Sigmoid colon (tissue), 7 donors: ENCODE data around the gene HAPLN1. TPM values are rescaled to one million over a fixed set of nuclear protein-coding genes. Genes with fewer than 3 reads are reported as not detected.

Experiments used
- DNase-seq: peaks from one replicate; pipeline ENCODE4 v3.0.0-alpha.2; 2019
- H3K27ac ChIP-seq, 4 donors: fragments of 200-600 bp; sonication (generic); one replicate each; pipeline ENCODE4 v1.5.1; 2016 to 2019; ENCODE audit warnings: mild to moderate bottlenecking in 1 of 4
- H3K27me3 ChIP-seq, 3 donors: fragments of 200-600 bp; sonication (generic); one replicate each; pipeline ENCODE4 v1.5.1; 2019; ENCODE audit warnings: mild to moderate bottlenecking in 1 of 3
- H3K36me3 ChIP-seq, 4 donors: fragments of 200-600 bp; sonication (generic); one replicate each; pipeline ENCODE4 v1.5.1; 2016 to 2019
- H3K4me1 ChIP-seq, 4 donors: fragments of 200-600 bp; sonication (generic); one replicate each; pipeline ENCODE4 v1.5.1; 2017 to 2019
- H3K4me3 ChIP-seq, 4 donors: fragments of 200-600 bp; sonication (generic); one replicate each; pipeline ENCODE4 v1.5.1; 2017 to 2019; ENCODE audit warnings: mild to moderate bottlenecking in 2 of 4, moderate library complexity in 1 of 4
- H3K9me3 ChIP-seq, 4 donors: fragments of 200-600 bp in 3 of 4; sonication (generic) in 3 of 4; one replicate each; pipeline versions ENCODE4 v1.5.1 to v1.6.1; 2013 to 2019
- CTCF ChIP-seq, 4 experiments: fragments of 450-650 bp in 3 of 4; fragments of 200-600 bp in 1 of 4; IDR thresholded peaks; one replicate each; pipeline ENCODE4 v1.5.1; 2016 to 2019; ENCODE audit warnings: antibody characterized with exemption in 4 of 4, mild to moderate bottlenecking in 3 of 4, moderate library complexity in 2 of 4
- EP300 ChIP-seq, 4 donors: sonication (generic); formaldehyde crosslinking; IDR thresholded peaks; one replicate each; pipeline ENCODE4 v1.6.1; 2017; ENCODE audit warnings: antibody characterized with exemption in 4 of 4
- POLR2A ChIP-seq, 2 donors: fragments of 450-650 bp; IDR thresholded peaks; one replicate each; pipeline ENCODE4 v1.6.1; 2016; ENCODE audit warnings: antibody characterized with exemption in 2 of 2, mild to moderate bottlenecking in 2 of 2, moderate library complexity in 2 of 2
- POLR2AphosphoS5 ChIP-seq, 4 donors: sonication (generic); formaldehyde crosslinking; IDR thresholded peaks; one replicate each; pipeline ENCODE4 v1.6.1; 2017; ENCODE audit warnings: antibody characterized with exemption in 4 of 4
- WGBS, 2 donors: extraction: QIAGEN DNeasy Blood & Tissue Kit; methylation state at CpG; one replicate each; pipeline ENCODE4 v1.1.7; 2013; 5-methylcytosine and 5-hydroxymethylcytosine counted together
- intact Hi-C: fragments of 100-400 bp; cut with DNase I; formaldehyde crosslinking; loops from one replicate; pipeline ENCODE4 v1.15.1; 2023
- polyA plus RNA-seq, 3 donors: library from polyadenylated mRNA; stranded (reverse); fragments of 200-250 nt; gene quantifications; one replicate each; pipeline ENCODE4 v1.2.3, GENCODE V29; 2013
- total RNA-seq, 4 donors: library from RNA; depleted of rRNA; stranded (reverse); fragments of >200 nt; gene quantifications; one replicate each; pipeline ENCODE4 v1.1.0, GENCODE V29; 2016
- donor health status: healthy with polysubstance abuse.
- donor health status: Bipolar disorder and iron deficiency.
- donor health status: healthy.

HAPLN1 gene
- total and polyA plus RNA-seq, 7 donors = under 0.01 to 1.8 (median 0.97) TPM; not detected in 3

DNA sequence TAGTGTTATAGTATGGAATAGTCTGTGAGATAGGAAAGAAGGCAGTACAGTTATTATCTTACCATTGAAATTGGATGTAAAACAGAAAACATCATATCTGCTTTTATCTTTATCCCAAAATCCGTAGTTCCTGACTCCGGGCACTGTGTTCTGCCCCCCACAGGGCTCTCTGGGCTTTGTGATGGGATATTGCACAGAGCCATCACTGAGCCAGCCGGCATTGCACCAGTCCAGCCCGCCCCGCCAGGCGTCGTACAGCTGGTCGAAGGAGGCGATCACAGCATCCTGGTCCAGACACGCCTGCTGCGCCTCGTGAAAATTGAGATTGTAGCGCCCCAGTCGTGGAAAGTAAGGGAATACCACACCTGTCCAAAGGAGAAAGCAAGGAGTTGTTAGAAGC lies 76.4 kb downstream of the HAPLN1 start:
- H3K27me3 ChIP-seq = no peaks in the 10 kb centered on the region
- H3K36me3 ChIP-seq = no peaks in the 10 kb centered on the region
- H3K9me3 ChIP-seq = no peaks in the 10 kb centered on the region
- 91 to 93% methylated on average over 14 of the region's 14 CpGs for WGBS, 2 donors
- TF ChIP-seq CTCF (IDR thresholded peaks at IDR 0.05) (no peak), POLR2AphosphoS5 (IDR thresholded peaks at IDR 0.05) (no peak), POLR2A (IDR thresholded peaks at IDR 0.05) (no peak), EP300 (IDR thresholded peaks at IDR 0.05) (no peak)
- intact Hi-C loops = no loop called here
- no peak overlapping the region for H3K27ac ChIP-seq
- no peak for DNase-seq
- no peak overlapping the region for H3K4me3 ChIP-seq
- H3K4me1 ChIP-seq = no peaks in the 10 kb centered on the region

DNA sequence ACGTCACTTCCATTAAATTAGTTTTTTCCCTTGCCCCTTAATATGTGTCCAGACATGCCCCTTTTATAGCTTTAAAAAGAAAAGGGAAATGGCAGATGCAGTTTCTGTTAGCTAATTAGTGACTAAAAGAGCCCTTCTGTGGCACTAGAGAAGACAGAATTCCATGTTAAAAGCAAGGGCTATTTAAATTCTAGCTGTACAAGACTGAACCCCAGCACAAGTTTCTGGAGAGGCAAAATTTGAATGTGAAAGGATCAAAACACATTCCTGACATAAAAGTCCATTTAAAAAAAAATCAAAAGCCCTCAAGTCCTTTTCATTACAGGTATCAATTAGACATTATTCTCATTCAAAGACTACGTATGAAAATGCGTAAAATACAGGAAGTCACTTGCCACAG lies 78.7 kb downstream of the HAPLN1 start:
- 91 to 92% methylated on average over 3 of the region's 3 CpGs for WGBS, 2 donors
- Histone ChIP-seq H3K27me3 (no peaks in the 10 kb centered on the region), H3K36me3 (no peaks in the 10 kb centered on the region), H3K9me3 (no peaks in the 10 kb centered on the region), H3K4me1 (no peaks in the 10 kb centered on the region), H3K4me3 (no peak overlapping the region), H3K27ac (no peak overlapping the region)
- intact Hi-C loops = no loop called here
- no peak for TF ChIP-seq POLR2AphosphoS5 (IDR thresholded peaks at IDR 0.05)
- no peak for TF ChIP-seq POLR2A (IDR thresholded peaks at IDR 0.05)
- TF ChIP-seq CTCF (IDR thresholded peaks at IDR 0.05) = no peak
- TF ChIP-seq EP300 (IDR thresholded peaks at IDR 0.05) = no peak
- DNase-seq = no peak

DNA sequence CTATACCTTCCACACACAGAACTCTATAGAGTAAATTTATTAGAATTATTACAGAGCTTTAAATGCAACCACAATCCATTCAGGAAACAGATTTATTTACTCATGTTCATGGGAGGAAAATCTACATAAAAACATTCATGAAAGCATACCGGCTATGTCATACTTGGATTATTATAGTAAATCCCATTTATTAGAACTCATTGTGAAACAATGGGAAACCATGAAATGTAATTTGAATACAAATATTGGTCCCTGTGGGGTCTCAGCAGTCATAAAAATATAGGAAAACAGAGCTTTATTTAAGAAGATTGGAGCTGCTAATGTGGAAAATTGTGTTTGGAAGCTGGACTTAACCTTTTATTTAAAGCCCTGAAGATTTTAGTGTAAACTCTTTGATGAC lies 80.7 kb downstream of the HAPLN1 start:
- Histone ChIP-seq H3K9me3 (no peaks in the 10 kb centered on the region), H3K27me3 (no peaks in the 10 kb centered on the region), H3K4me3 (no peak overlapping the region), H3K36me3 (no peaks in the 10 kb centered on the region), H3K27ac (no peak overlapping the region), H3K4me1 (no peaks in the 10 kb centered on the region)
- intact Hi-C loops = no loop called here
- WGBS, 2 donors = 71 to 83% methylated on average over 1 of the region's 1 CpG
- DNase-seq = no peak
- no peak for TF ChIP-seq EP300 (IDR thresholded peaks at IDR 0.05)
- no peak for TF ChIP-seq POLR2A (IDR thresholded peaks at IDR 0.05)
- TF ChIP-seq POLR2AphosphoS5 (IDR thresholded peaks at IDR 0.05) = no peak
- no peak for TF ChIP-seq CTCF (IDR thresholded peaks at IDR 0.05)

GRCh38 chr5:83636156-83636555 lies 84.5 kb downstream of the HAPLN1 start:
- WGBS, 2 donors = 47 to 57% methylated on average over 6 of the region's 6 CpGs
- Histone ChIP-seq H3K9me3 (no peaks in the 10 kb centered on the region), H3K27me3 (no peaks in the 10 kb centered on the region), H3K4me3 (no peak overlapping the region), H3K27ac (no peak overlapping the region), H3K4me1 (no peaks in the 10 kb centered on the region), H3K36me3 (no peaks in the 10 kb centered on the region)
- DNase-seq = no peak
- TF ChIP-seq POLR2AphosphoS5 (IDR thresholded peaks at IDR 0.05) = no peak
- TF ChIP-seq CTCF (IDR thresholded peaks at IDR 0.05) = no peak
- no peak for TF ChIP-seq POLR2A (IDR thresholded peaks at IDR 0.05)
- no peak for TF ChIP-seq EP300 (IDR thresholded peaks at IDR 0.05)
- intact Hi-C loops = no loop called here

DNA sequence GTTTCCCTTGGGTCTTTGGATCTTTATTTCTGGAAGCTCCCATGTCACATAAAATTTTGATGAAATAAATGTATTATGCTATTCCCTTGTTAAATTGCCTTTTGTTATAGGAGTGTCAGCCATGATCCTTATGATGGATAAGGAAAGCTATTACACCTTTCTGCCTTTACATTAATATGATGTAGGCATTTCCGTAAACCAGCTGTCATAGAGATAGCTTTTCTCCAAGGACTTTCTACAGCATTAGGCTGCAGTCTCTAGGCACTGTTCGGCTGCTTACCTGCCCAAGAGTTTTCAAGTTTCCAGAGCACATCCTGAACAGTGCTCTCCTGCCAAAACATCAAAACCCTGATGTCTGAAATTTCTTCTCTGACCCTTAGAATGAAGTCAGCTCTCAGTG lies 87.4 kb downstream of the HAPLN1 start:
- no peak overlapping the region for H3K27ac ChIP-seq
- WGBS, 2 donors = 87 to 90% methylated on average over 2 of the region's 2 CpGs
- TF ChIP-seq POLR2AphosphoS5 (IDR thresholded peaks at IDR 0.05) (no peak), EP300 (IDR thresholded peaks at IDR 0.05) (no peak), CTCF (IDR thresholded peaks at IDR 0.05) (no peak), POLR2A (IDR thresholded peaks at IDR 0.05) (no peak)
- H3K27me3 ChIP-seq = no peaks in the 10 kb centered on the region
- no peaks in the 10 kb centered on the region for H3K36me3 ChIP-seq
- intact Hi-C loops = no loop called here
- DNase-seq = no peak
- no peaks in the 10 kb centered on the region for H3K9me3 ChIP-seq
- H3K4me3 ChIP-seq = no peak overlapping the region
- no peaks in the 10 kb centered on the region for H3K4me1 ChIP-seq
